ENCODE data around the gene CALR. TPM values are rescaled to one million over a fixed set of nuclear protein-coding genes. Genes with fewer than 3 reads are reported as not detected.
A peak's percentile ranks its signal among the peaks of the same experiment; 100 is the strongest.

The CALR gene
- total and polyA plus RNA-seq, 9 of the 15 experiments (the other 6 are each of a cell fraction or from before 2014, with no cell fraction given): 126 to 811 (median 642) TPM

- 0 out of 2 replicates have a peak, but pooled peaks have one; percentile 23 for TF ChIP-seq ESRRA (IDR thresholded peaks at IDR 0.05; ENCODE audit: borderline replicate concordance, low read depth)
- no peak; the same call in 1 of the 2 replicates for TF ChIP-seq ZNF274 (IDR thresholded peaks at IDR 0.05; ENCODE audit: borderline replicate concordance, low read depth, low read length)
- TF ChIP-seq ZHX1 (conservative IDR thresholded peaks at IDR 0.05; ENCODE audit: low read length): peak; percentile 15; the same call in 1 of the 2 replicates
- no peak for TF ChIP-seq SPI1 (IDR thresholded peaks at IDR 0.05; ENCODE audit: borderline replicate concordance, low read depth, low read length)
- peak; percentile 7 for TF ChIP-seq DACH1 (IDR thresholded peaks at IDR 0.05; ENCODE audit: partially characterized antibody)
- peak; percentile 87 for TF ChIP-seq CXXC5 (CRISPR knock-in tag; IDR thresholded peaks at IDR 0.05)
- TF ChIP-seq CCAR2 (IDR thresholded peaks at IDR 0.05; ENCODE audit: low read depth, low read length): no peak
- no peak for TF ChIP-seq RUNX1 (IDR thresholded peaks at IDR 0.05; ENCODE audit: low read depth)
- no peak for TF ChIP-seq RREB1 (CRISPR knock-in tag; IDR thresholded peaks at IDR 0.05)
- no peak; the same call in 1 of the 2 replicates for TF ChIP-seq FOXP4 (CRISPR knock-in tag; IDR thresholded peaks at IDR 0.05; ENCODE audit: borderline replicate concordance)
- peak; percentile 41; the same call in 1 of the 2 replicates for TF ChIP-seq NBN (IDR thresholded peaks at IDR 0.05; ENCODE audit: low read depth)
- no peak for TF ChIP-seq ADNP (tag; IDR thresholded peaks at IDR 0.05)
- TF ChIP-seq HBP1 (CRISPR knock-in tag; IDR thresholded peaks at IDR 0.05): no peak
- peak; percentile 58 for TF ChIP-seq HMGN3 (IDR thresholded peaks at IDR 0.05; ENCODE audit: borderline replicate concordance, extremely low read depth, insufficient read length, low read depth, low read length)
Measured at GRCh38 chr19:12937927-12938778, at the start of gene CALR (continued).
